Stomach (tissue), 4 donors: ENCODE results near the gene GNS.
"Not testable (repeated sequence)": the region's sequence is repeated elsewhere in the genome, so short reads cannot be mapped to it uniquely, and the experiment has no call there.

Experiments
- EP300 ChIP-seq: sonication (generic); formaldehyde crosslinking; IDR thresholded peaks from one replicate; pipeline ENCODE4 v1.6.1; 2017; ENCODE audit warnings: antibody characterized with exemption
- POLR2A ChIP-seq, 4 donors: fragments of 450-650 bp; IDR thresholded peaks; one replicate each; pipeline ENCODE4 v1.6.1; 2016; ENCODE audit warnings: antibody characterized with exemption in 4 of 4, control low read depth in 2 of 4, mild to moderate bottlenecking in 1 of 4, moderate library complexity in 1 of 4
- TF ChIP-seq, protein P1 (sequence below), 7 experiments: fragments of 450-650 bp in 4 of 7; fragments of 200-600 bp in 3 of 7; sonication (generic) in 3 of 7; IDR thresholded peaks; one replicate each; pipeline ENCODE4 v1.5.1; 2016 to 2019; ENCODE audit warnings: antibody characterized with exemption in 7 of 7, control low read depth in 2 of 7, mild to moderate bottlenecking in 1 of 7

DNA sequence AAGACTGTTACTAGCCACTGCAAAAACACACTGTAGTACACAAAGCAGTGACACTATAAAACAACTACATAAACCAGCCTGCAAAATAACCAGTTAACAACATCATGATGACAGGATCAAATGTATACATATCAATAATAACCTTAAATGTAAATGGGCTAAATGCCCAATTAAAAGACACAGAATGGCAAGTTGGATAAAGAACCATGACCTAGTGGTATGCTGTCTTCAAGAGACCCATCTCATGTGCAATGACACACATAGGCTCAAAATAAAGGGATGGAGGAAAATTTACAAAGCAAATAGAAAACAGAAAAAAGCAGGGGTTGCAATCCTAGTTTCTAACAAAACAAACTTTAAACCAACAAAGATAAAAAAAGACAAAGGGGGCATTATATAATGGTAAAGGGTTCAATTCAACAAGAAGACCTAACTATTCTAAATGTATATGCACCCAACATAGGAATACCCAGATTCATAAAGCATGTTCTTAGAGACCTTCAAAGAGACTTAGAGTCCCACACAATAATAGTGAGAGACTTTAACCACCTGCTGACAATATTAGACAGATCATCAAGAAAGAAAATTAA, 16.0 kb upstream of the GNS start:
- TF ChIP-seq, protein P1, sequence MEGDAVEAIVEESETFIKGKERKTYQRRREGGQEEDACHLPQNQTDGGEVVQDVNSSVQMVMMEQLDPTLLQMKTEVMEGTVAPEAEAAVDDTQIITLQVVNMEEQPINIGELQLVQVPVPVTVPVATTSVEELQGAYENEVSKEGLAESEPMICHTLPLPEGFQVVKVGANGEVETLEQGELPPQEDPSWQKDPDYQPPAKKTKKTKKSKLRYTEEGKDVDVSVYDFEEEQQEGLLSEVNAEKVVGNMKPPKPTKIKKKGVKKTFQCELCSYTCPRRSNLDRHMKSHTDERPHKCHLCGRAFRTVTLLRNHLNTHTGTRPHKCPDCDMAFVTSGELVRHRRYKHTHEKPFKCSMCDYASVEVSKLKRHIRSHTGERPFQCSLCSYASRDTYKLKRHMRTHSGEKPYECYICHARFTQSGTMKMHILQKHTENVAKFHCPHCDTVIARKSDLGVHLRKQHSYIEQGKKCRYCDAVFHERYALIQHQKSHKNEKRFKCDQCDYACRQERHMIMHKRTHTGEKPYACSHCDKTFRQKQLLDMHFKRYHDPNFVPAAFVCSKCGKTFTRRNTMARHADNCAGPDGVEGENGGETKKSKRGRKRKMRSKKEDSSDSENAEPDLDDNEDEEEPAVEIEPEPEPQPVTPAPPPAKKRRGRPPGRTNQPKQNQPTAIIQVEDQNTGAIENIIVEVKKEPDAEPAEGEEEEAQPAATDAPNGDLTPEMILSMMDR (IDR thresholded peaks at IDR 0.05), result not testable (repeated sequence)
- TF ChIP-seq EP300; POLR2A (IDR thresholded peaks at IDR 0.05): not testable (repeated sequence)
